Sigmoid colon (tissue), 7 donors: ENCODE measurements around the gene LRP1B. TPM values are rescaled to one million over a fixed set of nuclear protein-coding genes. Genes with fewer than 3 reads are reported as not detected.

ENCODE experiments used
- DNase-seq: peaks from one replicate; pipeline ENCODE4 v3.0.0-alpha.2; 2019
- H3K27ac ChIP-seq, 4 donors: fragments of 200-600 bp; sonication (generic); one replicate each; pipeline ENCODE4 v1.5.1; 2016 to 2019; ENCODE audit warnings: mild to moderate bottlenecking in 1 of 4
- H3K27me3 ChIP-seq, 3 donors: fragments of 200-600 bp; sonication (generic); one replicate each; pipeline ENCODE4 v1.5.1; 2019; ENCODE audit warnings: mild to moderate bottlenecking in 1 of 3
- H3K36me3 ChIP-seq, 4 donors: fragments of 200-600 bp; sonication (generic); one replicate each; pipeline ENCODE4 v1.5.1; 2016 to 2019
- H3K4me1 ChIP-seq, 4 donors: fragments of 200-600 bp; sonication (generic); one replicate each; pipeline ENCODE4 v1.5.1; 2017 to 2019
- H3K4me3 ChIP-seq, 4 donors: fragments of 200-600 bp; sonication (generic); one replicate each; pipeline ENCODE4 v1.5.1; 2017 to 2019; ENCODE audit warnings: mild to moderate bottlenecking in 2 of 4, moderate library complexity in 1 of 4
- H3K9me3 ChIP-seq, 4 donors: fragments of 200-600 bp in 3 of 4; sonication (generic) in 3 of 4; one replicate each; pipeline versions ENCODE4 v1.5.1 to v1.6.1; 2013 to 2019
- EP300 ChIP-seq, 4 donors: sonication (generic); formaldehyde crosslinking; IDR thresholded peaks; one replicate each; pipeline ENCODE4 v1.6.1; 2017; ENCODE audit warnings: antibody characterized with exemption in 4 of 4
- POLR2A ChIP-seq, 2 donors: fragments of 450-650 bp; IDR thresholded peaks; one replicate each; pipeline ENCODE4 v1.6.1; 2016; ENCODE audit warnings: antibody characterized with exemption in 2 of 2, mild to moderate bottlenecking in 2 of 2, moderate library complexity in 2 of 2
- POLR2AphosphoS5 ChIP-seq, 4 donors: sonication (generic); formaldehyde crosslinking; IDR thresholded peaks; one replicate each; pipeline ENCODE4 v1.6.1; 2017; ENCODE audit warnings: antibody characterized with exemption in 4 of 4
- WGBS, 2 donors: extraction: QIAGEN DNeasy Blood & Tissue Kit; methylation state at CpG; one replicate each; pipeline ENCODE4 v1.1.7; 2013; 5-methylcytosine and 5-hydroxymethylcytosine counted together
- intact Hi-C: fragments of 100-400 bp; cut with DNase I; formaldehyde crosslinking; loops from one replicate; pipeline ENCODE4 v1.15.1; 2023
- polyA plus RNA-seq, 3 donors: library from polyadenylated mRNA; stranded (reverse); fragments of 200-250 nt; gene quantifications; one replicate each; pipeline ENCODE4 v1.2.3, GENCODE V29; 2013
- total RNA-seq, 4 donors: library from RNA; depleted of rRNA; stranded (reverse); fragments of >200 nt; gene quantifications; one replicate each; pipeline ENCODE4 v1.1.0, GENCODE V29; 2016
- TF ChIP-seq, protein P1 (sequence below), 4 experiments: fragments of 450-650 bp in 3 of 4; fragments of 200-600 bp in 1 of 4; IDR thresholded peaks; one replicate each; pipeline ENCODE4 v1.5.1; 2016 to 2019; ENCODE audit warnings: antibody characterized with exemption in 4 of 4, mild to moderate bottlenecking in 3 of 4, moderate library complexity in 2 of 4
- donor health status: healthy with polysubstance abuse.
- donor health status: Bipolar disorder and iron deficiency.
- donor health status: healthy.

LRP1B gene
- total and polyA plus RNA-seq, 7 donors, result 0.06 to 5.1 (median 2.0) TPM; not detected in 1

DNA sequence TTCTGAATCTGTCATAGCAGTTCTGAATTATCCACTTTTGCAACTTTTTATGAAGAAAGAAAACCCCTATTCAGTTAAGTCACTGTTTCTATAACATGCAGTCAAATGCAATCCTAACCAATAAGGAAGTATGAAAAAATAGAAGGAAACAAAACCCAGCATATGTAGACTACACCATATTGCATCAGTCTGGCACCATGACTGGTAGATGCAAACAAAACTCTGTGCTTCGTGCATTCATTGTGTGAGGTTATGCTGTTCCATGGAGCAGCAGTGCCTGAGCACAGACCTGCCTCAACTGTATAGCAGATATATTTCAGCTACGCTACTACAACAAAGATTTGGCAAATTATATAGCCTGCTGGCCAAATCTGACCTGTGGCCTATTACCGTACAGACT, 325.5 kb downstream of the LRP1B start:
- no peak overlapping the region for H3K4me3 ChIP-seq
- no peaks in the 10 kb centered on the region for H3K27me3 ChIP-seq
- no peak for DNase-seq
- H3K4me1 ChIP-seq, result no peaks in the 10 kb centered on the region
- no peak for TF ChIP-seq POLR2A (IDR thresholded peaks at IDR 0.05)
- no peak for TF ChIP-seq EP300 (IDR thresholded peaks at IDR 0.05)
- TF ChIP-seq, protein P1, sequence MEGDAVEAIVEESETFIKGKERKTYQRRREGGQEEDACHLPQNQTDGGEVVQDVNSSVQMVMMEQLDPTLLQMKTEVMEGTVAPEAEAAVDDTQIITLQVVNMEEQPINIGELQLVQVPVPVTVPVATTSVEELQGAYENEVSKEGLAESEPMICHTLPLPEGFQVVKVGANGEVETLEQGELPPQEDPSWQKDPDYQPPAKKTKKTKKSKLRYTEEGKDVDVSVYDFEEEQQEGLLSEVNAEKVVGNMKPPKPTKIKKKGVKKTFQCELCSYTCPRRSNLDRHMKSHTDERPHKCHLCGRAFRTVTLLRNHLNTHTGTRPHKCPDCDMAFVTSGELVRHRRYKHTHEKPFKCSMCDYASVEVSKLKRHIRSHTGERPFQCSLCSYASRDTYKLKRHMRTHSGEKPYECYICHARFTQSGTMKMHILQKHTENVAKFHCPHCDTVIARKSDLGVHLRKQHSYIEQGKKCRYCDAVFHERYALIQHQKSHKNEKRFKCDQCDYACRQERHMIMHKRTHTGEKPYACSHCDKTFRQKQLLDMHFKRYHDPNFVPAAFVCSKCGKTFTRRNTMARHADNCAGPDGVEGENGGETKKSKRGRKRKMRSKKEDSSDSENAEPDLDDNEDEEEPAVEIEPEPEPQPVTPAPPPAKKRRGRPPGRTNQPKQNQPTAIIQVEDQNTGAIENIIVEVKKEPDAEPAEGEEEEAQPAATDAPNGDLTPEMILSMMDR (IDR thresholded peaks at IDR 0.05), result no peak
- no peak for TF ChIP-seq POLR2AphosphoS5 (IDR thresholded peaks at IDR 0.05)
- intact Hi-C loops, result no loop called here
- no peaks in the 10 kb centered on the region for H3K36me3 ChIP-seq
- no peaks in the 10 kb centered on the region for H3K9me3 ChIP-seq
- no peak overlapping the region for H3K27ac ChIP-seq
- WGBS, 2 donors, result 77 to 89% methylated on average over 3 of the region's 3 CpGs

DNA sequence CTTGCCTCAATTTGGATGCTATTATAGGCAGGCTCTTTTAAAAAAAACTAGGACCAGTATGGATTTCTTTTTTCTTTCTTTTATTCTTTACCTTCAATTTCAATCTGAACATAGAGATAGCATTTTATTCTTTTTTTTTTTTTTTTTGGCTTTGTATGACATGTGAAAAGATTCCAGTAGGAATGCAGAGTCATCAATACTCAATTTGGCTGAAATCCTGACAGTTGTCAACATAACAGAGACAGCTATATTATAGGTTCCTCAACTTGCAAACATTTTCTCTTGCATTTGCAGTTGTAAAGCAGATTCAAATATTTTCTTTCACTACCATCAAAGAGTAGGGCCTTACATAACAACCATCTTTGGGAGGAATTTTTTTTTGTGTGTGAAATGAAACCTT, 334.4 kb downstream of the LRP1B start:
- DNase-seq, result no peak
- intact Hi-C loops, result no loop called here
- H3K36me3 ChIP-seq, result no peaks in the 10 kb centered on the region
- TF ChIP-seq EP300 (IDR thresholded peaks at IDR 0.05) (no peak), POLR2AphosphoS5 (IDR thresholded peaks at IDR 0.05) (no peak), POLR2A (IDR thresholded peaks at IDR 0.05) (no peak)
- TF ChIP-seq, protein P1 (IDR thresholded peaks at IDR 0.05), result no peak
- no peaks in the 10 kb centered on the region for H3K4me1 ChIP-seq
- no peaks in the 10 kb centered on the region for H3K27me3 ChIP-seq
- H3K9me3 ChIP-seq, result no peaks in the 10 kb centered on the region
- H3K4me3 ChIP-seq, result no peak overlapping the region
- no peak overlapping the region for H3K27ac ChIP-seq

DNA sequence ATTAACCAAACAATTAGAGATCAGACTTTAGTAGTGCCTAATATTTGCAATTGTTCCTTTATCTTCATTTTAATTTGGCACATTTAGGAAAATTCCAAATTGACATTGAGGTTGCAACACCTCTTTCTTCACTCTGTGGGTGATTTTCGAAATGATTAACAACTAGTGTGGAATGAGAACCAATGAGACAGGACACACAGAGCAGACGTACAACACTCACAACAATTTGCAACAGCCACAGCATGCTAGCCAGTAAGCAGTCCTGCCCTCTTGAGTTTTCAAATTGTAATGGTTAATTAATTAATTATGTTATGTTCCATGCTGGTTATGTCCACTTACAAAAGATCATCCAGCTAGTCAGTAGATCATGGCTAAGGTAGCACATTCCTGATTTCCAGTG, 339.3 kb downstream of the LRP1B start:
- H3K36me3 ChIP-seq, result no peaks in the 10 kb centered on the region

DNA sequence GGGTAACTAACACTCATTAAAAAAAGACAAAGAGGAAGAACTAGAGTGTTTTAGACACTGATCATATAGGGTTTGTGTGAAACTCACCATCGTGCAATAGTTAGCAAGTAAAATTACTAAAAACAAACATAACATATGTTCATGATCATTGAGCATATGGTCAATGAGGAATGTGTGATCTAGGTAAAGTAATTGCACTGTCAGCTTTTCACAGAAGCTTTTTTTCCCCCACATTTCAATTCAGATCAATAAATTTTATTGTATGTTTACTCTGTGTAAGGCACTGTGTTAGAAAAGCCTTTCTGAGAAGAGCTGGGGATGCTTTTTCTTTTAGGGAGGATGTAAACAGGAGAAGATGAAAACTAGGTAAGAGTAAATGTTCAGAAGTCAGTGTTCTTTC, 348.2 kb downstream of the LRP1B start:
- DNase-seq, result no peak
- WGBS, 2 donors, result 16 to 65% methylated on average over 1 of the region's 1 CpG
- H3K27ac ChIP-seq, result no peak overlapping the region
- no peak for TF ChIP-seq POLR2AphosphoS5 (IDR thresholded peaks at IDR 0.05)
- TF ChIP-seq POLR2A (IDR thresholded peaks at IDR 0.05), result no peak
- TF ChIP-seq, protein P1 (IDR thresholded peaks at IDR 0.05), result no peak
- no peak for TF ChIP-seq EP300 (IDR thresholded peaks at IDR 0.05)
- no peaks in the 10 kb centered on the region for H3K9me3 ChIP-seq
- intact Hi-C loops, result no loop called here
- no peaks in the 10 kb centered on the region for H3K36me3 ChIP-seq
- no peaks in the 10 kb centered on the region for H3K4me1 ChIP-seq
- no peaks in the 10 kb centered on the region for H3K27me3 ChIP-seq
- H3K4me3 ChIP-seq, result no peak overlapping the region

More for the DNA sequence above, 339.3 kb downstream of the LRP1B start:
- H3K4me1 ChIP-seq, result no peaks in the 10 kb centered on the region
- no peak for DNase-seq
- 65 to 80% methylated on average over 2 of the region's 2 CpGs for WGBS, 2 donors
- no peak overlapping the region for H3K27ac ChIP-seq
- no peak overlapping the region for H3K4me3 ChIP-seq
- TF ChIP-seq POLR2A (IDR thresholded peaks at IDR 0.05) (no peak), POLR2AphosphoS5 (IDR thresholded peaks at IDR 0.05) (no peak), EP300 (IDR thresholded peaks at IDR 0.05) (no peak)
- TF ChIP-seq, protein P1 (IDR thresholded peaks at IDR 0.05), result no peak
- intact Hi-C loops, result no loop called here
- no peaks in the 10 kb centered on the region for H3K27me3 ChIP-seq
- H3K9me3 ChIP-seq, result no peaks in the 10 kb centered on the region

DNA sequence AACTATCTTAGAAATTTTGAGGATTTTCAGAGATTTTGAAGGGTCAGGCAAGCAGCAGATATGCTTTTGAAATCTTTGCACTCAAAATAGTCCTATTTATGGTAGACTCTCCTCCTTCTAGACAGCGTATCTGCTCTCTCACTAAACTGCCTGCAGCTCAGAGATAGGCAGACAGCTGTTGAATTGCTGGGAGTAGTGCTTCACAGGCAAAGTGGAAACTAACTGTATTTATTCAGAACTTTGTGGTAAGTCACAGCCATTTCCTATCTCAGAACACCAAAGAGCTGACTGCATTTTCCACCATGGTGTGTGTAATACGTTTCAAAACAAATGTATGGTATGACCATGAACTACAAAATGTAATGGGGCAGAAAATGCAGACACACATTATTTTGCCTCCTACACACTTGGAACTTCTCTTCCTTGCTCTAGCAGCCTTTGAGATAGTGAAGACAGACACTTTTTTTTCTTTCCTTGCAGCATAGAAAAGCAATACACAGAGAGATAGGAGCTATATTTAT, 352.4 kb downstream of the LRP1B start:
- Histone ChIP-seq H3K27ac (no peak overlapping the region), H3K27me3 (no peaks in the 10 kb centered on the region), H3K4me1 (no peaks in the 10 kb centered on the region), H3K9me3 (no peaks in the 10 kb centered on the region), H3K4me3 (no peak overlapping the region), H3K36me3 (no peaks in the 10 kb centered on the region)
- TF ChIP-seq, protein P1 (IDR thresholded peaks at IDR 0.05), result no peak
- no peak for TF ChIP-seq POLR2A (IDR thresholded peaks at IDR 0.05)
- no peak for TF ChIP-seq POLR2AphosphoS5 (IDR thresholded peaks at IDR 0.05)
- TF ChIP-seq EP300 (IDR thresholded peaks at IDR 0.05), result no peak
- no peak for DNase-seq
- WGBS, 2 donors, result 46 to 47% methylated on average over 2 of the region's 2 CpGs
- intact Hi-C loops, result no loop called here
